ENCODE results near the gene METTL6. TPM values are rescaled to one million over a fixed set of nuclear protein-coding genes. Genes with fewer than 3 reads are reported as not detected.

Gene METTL6
- polyA plus RNA-seq, 1 of the 3 experiments (the other 2 are of a cell fraction): 22.7 TPM

- Histone ChIP-seq H3K9me3 (no peaks in the 10 kb centered on the region), H2AFZ (ENCODE audit: low read depth) (no peak overlapping the region), H3K27ac (ENCODE audit: low read depth in 2 of 2, low read length in 1 of 2) (no peak overlapping the region), H3K4me2 (no peak overlapping the region), H3K36me3 (replicated peaks in 1 of 2; ENCODE audit: control insufficient read depth in 1 of 2, insufficient read depth in 2 of 2, low read length in 1 of 2) (peaks cover 18 to 28% of the 10 kb centered on the region in 2 experiments), H3K4me3 (ENCODE audit: low read depth in 2 of 2, low read length in 1 of 2) (no peak overlapping the region), H3K27me3 (ENCODE audit: insufficient read depth) (no peaks in the 10 kb centered on the region), H3K4me1 (ENCODE audit: control insufficient read depth in 1 of 2, insufficient read depth in 2 of 2, low read depth in 1 of 2, low read length in 1 of 2) (no peaks in the 10 kb centered on the region), H3K9ac (no peak overlapping the region), H4K20me1 (ENCODE audit: insufficient read depth) (no peaks in the 10 kb centered on the region), H3K79me2 (ENCODE audit: insufficient read depth) (no peaks in the 10 kb centered on the region), H3K9me2 (no peaks in the 10 kb centered on the region), H3F3A (replicated peaks; ENCODE audit: insufficient read depth) (peaks cover 5% of the 10 kb centered on the region)
- ChIA-PET CTCF (interaction anchor here (1.2 to 9.4 kb wide), 3 partner anchors 24 to 205 kb away, joined by 3 to 85 read pairs (median 53); partner anchors contain the start of gene CAPN7), POLR2A (no interaction called here)
- no peak for TF ChIP-seq REST (IDR thresholded peaks at IDR 0.05; ENCODE audit: low read depth, low read length)
- no peak for TF ChIP-seq FOXM1 (IDR thresholded peaks at IDR 0.05; ENCODE audit: low read depth)
- DNase-seq: no peak
- WGBS (ENCODE audit: low lambda C conversion rate): 91% methylated on average over 3 of the region's 3 CpGs
Observed at GRCh38 chr3:15409239-15409638, 18.1 kb downstream of the METTL6 start.

- Histone ChIP-seq H3K27ac (ENCODE audit: low read depth in 2 of 2, low read length in 1 of 2) (no peak overlapping the region), H3F3A (replicated peaks; ENCODE audit: insufficient read depth) (peaks cover 5% of the 10 kb centered on the region), H3K4me3 (ENCODE audit: low read depth in 2 of 2, low read length in 1 of 2) (no peak overlapping the region; a peak in 1 of 4 replicates), H3K4me1 (ENCODE audit: control insufficient read depth in 1 of 2, insufficient read depth in 2 of 2, low read depth in 1 of 2, low read length in 1 of 2) (no peaks in the 10 kb centered on the region), H3K9me3 (no peaks in the 10 kb centered on the region), H3K4me2 (no peak overlapping the region), H3K9me2 (no peaks in the 10 kb centered on the region), H3K36me3 (replicated peaks in 1 of 2; ENCODE audit: control insufficient read depth in 1 of 2, insufficient read depth in 2 of 2, low read length in 1 of 2) (peaks cover 6% of the 10 kb centered on the region in 2 experiments), H4K20me1 (ENCODE audit: insufficient read depth) (no peaks in the 10 kb centered on the region), H2AFZ (ENCODE audit: low read depth) (no peak overlapping the region), H3K27me3 (ENCODE audit: insufficient read depth) (no peaks in the 10 kb centered on the region), H3K79me2 (ENCODE audit: insufficient read depth) (no peaks in the 10 kb centered on the region), H3K9ac (no peak overlapping the region)
- 49% methylated on average over 3 of the region's 3 CpGs for WGBS (ENCODE audit: low lambda C conversion rate)
- CTCF ChIA-PET: interaction anchor here (0.6 to 9.4 kb wide), 44 partner anchors 9 to 479 kb away, joined by 3 to 85 read pairs (median 4); partner anchors contain the start of gene CAPN7
- POLR2A ChIA-PET: no interaction called here
- peak; percentile 51 for DNase-seq
- TF ChIP-seq ZBTB33 (IDR thresholded peaks at IDR 0.05; ENCODE audit: borderline replicate concordance, low read depth) (no peak), RAD21 (IDR thresholded peaks at IDR 0.05; ENCODE audit: low read length) (peak; percentile 65), SMC3 (IDR thresholded peaks at IDR 0.05; ENCODE audit: low read depth, low read length) (peak; percentile 69), CTCF (IDR thresholded peaks at IDR 0.05) (peak; percentile 82)
Observed at GRCh38 chr3:15405448-15406050, 21.8 kb downstream of the METTL6 start.

All from SK-N-SH (cell line).